ENCODE measurements around the gene ANKRD27. TPM values are rescaled to one million over a fixed set of nuclear protein-coding genes. Genes with fewer than 3 reads are reported as not detected.

The ANKRD27 gene
- total RNA-seq, 8 experiments from 2014 or later = 13.1 to 25.0 (median 15.0) TPM

DNA sequence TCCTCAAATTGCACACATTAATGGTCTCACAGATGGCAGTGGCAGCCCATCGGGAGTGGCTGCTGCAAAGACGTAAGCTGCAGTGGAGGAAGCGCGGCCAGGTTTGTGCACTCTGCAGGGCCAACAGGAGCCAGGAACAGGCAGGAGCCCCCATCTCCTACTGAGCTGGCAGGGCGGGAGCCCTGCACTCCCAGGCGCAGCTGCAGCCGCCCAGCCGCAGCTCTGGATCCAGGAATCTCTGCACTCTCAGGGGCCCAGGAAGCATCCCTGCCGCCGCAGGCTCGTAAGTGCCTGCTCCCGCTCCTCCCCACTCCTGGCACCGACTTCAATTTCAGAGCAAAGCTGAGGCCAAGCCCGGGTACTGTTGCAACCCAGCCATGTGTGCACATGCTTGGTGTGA lies 37.5 kb downstream of the ANKRD27 start:
- WGBS, 10 experiments = 80 to 100% (median 83%) methylated on average over 1 to 7 of the region's 14 CpGs; no CpG with 5 or more reads in 5 of the 10 experiments
- no peak for ATAC-seq (replicated peaks in 6 of 8)
- Histone ChIP-seq H3K4me1 (replicated peaks in 1 of 2) (no peaks in the 10 kb centered on the region), H3K4me3 (no peak overlapping the region), H3K27ac (no peak overlapping the region)
- in situ Hi-C loops (cut with MboI; ENCODE audit: low pct_unique_long_range_greater_than_20kb in 2 of 9, low sequenced_read_pairs in 9 of 9, unreplicated experiment in 9 of 9) = no loop called here

- in situ Hi-C loops (cut with MboI; ENCODE audit: low pct_unique_long_range_greater_than_20kb in 2 of 9, low sequenced_read_pairs in 9 of 9, unreplicated experiment in 9 of 9) = no loop called here
- 93 to 100% (median 100%) methylated on average over 1 to 5 of the region's 15 CpGs; no CpG with 5 or more reads in 4 of the 10 experiments for WGBS, 10 experiments
- ATAC-seq (replicated peaks in 6 of 8) = no peak
- no peak overlapping the region for H3K4me3 ChIP-seq
- no peaks in the 10 kb centered on the region for H3K4me1 ChIP-seq (replicated peaks in 1 of 2)
- H3K27ac ChIP-seq = no peak overlapping the region
These were observed 43.6 kb downstream of the ANKRD27 start for GRCh38 chr19:32631381-32631780.

- no peak for ATAC-seq (replicated peaks in 6 of 8)
- in situ Hi-C loops (cut with MboI; ENCODE audit: low pct_unique_long_range_greater_than_20kb in 2 of 9, low sequenced_read_pairs in 9 of 9, unreplicated experiment in 9 of 9) = no loop called here
- Histone ChIP-seq H3K27ac (no peak overlapping the region), H3K4me1 (replicated peaks in 1 of 2) (no peaks in the 10 kb centered on the region), H3K4me3 (no peak overlapping the region)
- 50 to 100% (median 88%) methylated on average over 1 to 6 of the region's 14 CpGs; no CpG with 5 or more reads in 6 of the 10 experiments for WGBS, 10 experiments
These were observed 44.6 kb downstream of the ANKRD27 start for GRCh38 chr19:32630338-32630737.

- no peak overlapping the region for H3K4me3 ChIP-seq
- WGBS, 10 experiments = 90 to 100% (median 98%) methylated on average over 1 to 6 of the region's 15 CpGs; no CpG with 5 or more reads in 4 of the 10 experiments
- in situ Hi-C loops (cut with MboI; ENCODE audit: low pct_unique_long_range_greater_than_20kb in 2 of 9, low sequenced_read_pairs in 9 of 9, unreplicated experiment in 9 of 9) = no loop called here
- H3K27ac ChIP-seq = no peak overlapping the region
- ATAC-seq (replicated peaks in 6 of 8) = no peak
- H3K4me1 ChIP-seq (replicated peaks in 1 of 2) = no peaks in the 10 kb centered on the region
These were observed 47.2 kb downstream of the ANKRD27 start for GRCh38 chr19:32627714-32628270.

DNA sequence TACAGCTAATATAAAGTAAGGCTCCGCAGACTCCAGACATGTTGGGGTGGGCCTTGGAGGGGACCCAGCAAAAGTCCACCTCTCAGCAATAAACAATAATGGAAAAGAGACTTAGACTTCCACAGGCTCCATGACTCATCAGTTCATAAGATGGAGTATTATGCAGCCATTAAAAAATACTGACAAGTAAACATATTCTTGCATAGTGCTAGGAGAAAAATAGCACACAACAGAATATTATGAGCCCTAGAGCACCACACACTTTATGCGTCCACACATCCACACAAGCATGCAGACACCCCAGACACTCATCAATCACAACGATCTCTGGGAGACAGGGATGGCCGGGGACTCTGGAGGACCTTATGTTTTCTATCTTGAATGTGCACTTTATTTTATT lies 48.0 kb downstream of the ANKRD27 start:
- Histone ChIP-seq H3K4me1 (replicated peaks in 1 of 2) (no peaks in the 10 kb centered on the region), H3K4me3 (no peak overlapping the region), H3K27ac (no peak overlapping the region)
- in situ Hi-C loops (cut with MboI; ENCODE audit: low pct_unique_long_range_greater_than_20kb in 2 of 9, low sequenced_read_pairs in 9 of 9, unreplicated experiment in 9 of 9) = no loop called here
- no peak for ATAC-seq (replicated peaks in 6 of 8)
- WGBS, 10 experiments = 88 to 100% (median 100%) methylated on average over 1 to 3 of the region's 4 CpGs; no CpG with 5 or more reads in 1 of the 10 experiments

DNA sequence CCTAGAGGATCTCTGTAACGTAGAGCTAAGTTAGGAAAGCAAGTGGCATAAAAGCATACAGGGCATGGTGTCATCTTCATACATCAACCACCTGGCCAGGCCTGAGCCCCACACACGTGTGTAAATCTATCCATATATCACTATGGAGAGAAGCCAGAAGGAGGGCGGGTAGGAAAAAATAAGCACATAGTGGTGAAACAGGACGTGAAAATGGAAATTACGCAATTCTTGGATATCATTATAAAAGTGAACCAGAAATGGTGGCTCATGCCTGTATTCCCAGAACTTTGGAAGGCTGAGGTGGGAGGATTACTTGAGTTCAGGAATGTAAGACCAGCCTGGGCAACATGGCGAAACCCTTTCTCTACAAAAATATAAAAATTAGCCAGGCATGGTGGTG lies 50.6 kb downstream of the ANKRD27 start:
- Histone ChIP-seq H3K4me3 (no peak overlapping the region), H3K4me1 (replicated peaks in 1 of 2) (no peaks in the 10 kb centered on the region), H3K27ac (no peak overlapping the region)
- no peak for ATAC-seq (replicated peaks in 6 of 8)
- WGBS, 10 experiments = 76 to 100% (median 96%) methylated on average over 1 to 5 of the region's 6 CpGs; no CpG with 5 or more reads in 2 of the 10 experiments
- in situ Hi-C loops (cut with MboI; ENCODE audit: low pct_unique_long_range_greater_than_20kb in 2 of 9, low sequenced_read_pairs in 9 of 9, unreplicated experiment in 9 of 9) = no loop called here

DNA sequence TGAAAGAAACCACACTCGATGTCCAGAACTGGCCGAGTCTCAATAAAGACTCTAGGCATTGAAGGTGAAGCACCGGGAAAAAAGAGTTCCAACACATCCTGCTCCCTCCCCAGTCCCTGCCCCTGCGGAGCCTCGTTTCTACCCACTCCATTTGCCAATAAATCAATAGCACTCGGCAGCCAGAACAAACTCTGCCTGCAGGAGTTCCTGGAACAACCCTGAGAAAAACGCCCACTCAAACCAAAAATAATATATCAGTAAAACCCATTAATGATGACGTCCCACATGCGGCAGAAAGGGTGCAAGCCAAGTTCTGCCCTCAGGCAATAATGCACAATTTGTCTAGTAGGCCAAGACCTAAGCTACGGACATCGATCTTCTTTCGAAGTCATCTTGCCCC lies 53.0 kb downstream of the ANKRD27 start:
- Histone ChIP-seq H3K4me1 (replicated peaks in 1 of 2) (no peaks in the 10 kb centered on the region), H3K27ac (no peak overlapping the region), H3K4me3 (no peak overlapping the region)
- no peak for ATAC-seq (replicated peaks in 6 of 8)
- 47 to 95% (median 75%) methylated on average over 3 to 10 of the region's 12 CpGs; no CpG with 5 or more reads in 2 of the 10 experiments for WGBS, 10 experiments
- in situ Hi-C loops (cut with MboI; ENCODE audit: low pct_unique_long_range_greater_than_20kb in 2 of 9, low sequenced_read_pairs in 9 of 9, unreplicated experiment in 9 of 9) = no loop called here

- ATAC-seq (replicated peaks in 6 of 8) = no peak
- no peak overlapping the region for H3K4me3 ChIP-seq
- H3K27ac ChIP-seq = no peak overlapping the region
- in situ Hi-C loops (cut with MboI; ENCODE audit: low pct_unique_long_range_greater_than_20kb in 2 of 9, low sequenced_read_pairs in 9 of 9, unreplicated experiment in 9 of 9) = no loop called here
- no peaks in the 10 kb centered on the region for H3K4me1 ChIP-seq (replicated peaks in 1 of 2)
- 84 to 100% (median 95%) methylated on average over 2 to 12 of the region's 23 CpGs; no CpG with 5 or more reads in 6 of the 10 experiments for WGBS, 10 experiments
These were observed 55.8 kb downstream of the ANKRD27 start for GRCh38 chr19:32619051-32619685.

- no peak for ATAC-seq (replicated peaks in 6 of 8)
- WGBS, 10 experiments = 84 to 100% (median 98%) methylated on average over 1 to 11 of the region's 11 CpGs; no CpG with 5 or more reads in 2 of the 10 experiments
- H3K27ac ChIP-seq = no peak overlapping the region
- in situ Hi-C loops (cut with MboI; ENCODE audit: low pct_unique_long_range_greater_than_20kb in 2 of 9, low sequenced_read_pairs in 9 of 9, unreplicated experiment in 9 of 9) = no loop called here
- H3K4me1 ChIP-seq (replicated peaks in 1 of 2) = no peaks in the 10 kb centered on the region
- H3K4me3 ChIP-seq = no peak overlapping the region
These were observed 59.4 kb downstream of the ANKRD27 start for GRCh38 chr19:32615569-32615968.

- Histone ChIP-seq H3K27ac (no peak overlapping the region), H3K4me1 (replicated peaks in 1 of 2) (no peaks in the 10 kb centered on the region), H3K4me3 (no peak overlapping the region)
- WGBS, 10 experiments = 80 to 100% (median 90%) methylated on average over 1 to 4 of the region's 7 CpGs; no CpG with 5 or more reads in 5 of the 10 experiments
- no peak for ATAC-seq (replicated peaks in 6 of 8)
- in situ Hi-C loops (cut with MboI; ENCODE audit: low pct_unique_long_range_greater_than_20kb in 2 of 9, low sequenced_read_pairs in 9 of 9, unreplicated experiment in 9 of 9) = no loop called here
These were observed 60.1 kb downstream of the ANKRD27 start for GRCh38 chr19:32614916-32615315.

GRCh38 chr19:32613008-32613407 lies 62.0 kb downstream of the ANKRD27 start:
- peak in 1 of 8 experiments; percentile 19 for ATAC-seq (replicated peaks in 6 of 8)
- Histone ChIP-seq H3K4me3 (no peak overlapping the region), H3K27ac (no peak overlapping the region), H3K4me1 (replicated peaks in 1 of 2) (no peaks in the 10 kb centered on the region)
- WGBS, 10 experiments = 51 to 100% (median 81%) methylated on average over 3 to 4 of the region's 4 CpGs; no CpG with 5 or more reads in 1 of the 10 experiments
- in situ Hi-C loops (cut with MboI; ENCODE audit: low pct_unique_long_range_greater_than_20kb in 2 of 9, low sequenced_read_pairs in 9 of 9, unreplicated experiment in 9 of 9) = no loop called here

DNA sequence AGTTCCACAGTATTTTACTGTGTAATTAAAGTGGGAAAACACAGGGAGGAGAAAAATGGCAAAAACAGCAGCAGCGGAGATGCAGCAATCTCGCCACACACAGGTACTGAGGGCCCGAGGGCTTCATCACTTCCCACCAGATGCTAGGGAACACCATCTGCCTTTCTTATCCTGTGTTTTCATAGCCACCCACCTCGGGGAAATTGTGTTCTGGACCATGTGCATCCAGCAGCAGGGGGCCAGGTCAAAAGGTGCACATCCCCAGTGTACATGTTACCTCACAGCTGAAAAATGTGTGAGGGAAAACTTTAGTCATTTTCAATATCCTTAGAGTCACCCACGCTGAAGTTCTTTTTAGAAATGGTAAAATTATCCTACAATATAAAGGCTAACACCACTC lies 63.8 kb downstream of the ANKRD27 start:
- no peak overlapping the region for H3K27ac ChIP-seq
- no peak overlapping the region for H3K4me3 ChIP-seq
- H3K4me1 ChIP-seq (replicated peaks in 1 of 2) = no peaks in the 10 kb centered on the region
- no peak for ATAC-seq (replicated peaks in 6 of 8)
- 77 to 95% (median 90%) methylated on average over 2 to 5 of the region's 5 CpGs; no CpG with 5 or more reads in 4 of the 10 experiments for WGBS, 10 experiments
- in situ Hi-C loops (cut with MboI; ENCODE audit: low pct_unique_long_range_greater_than_20kb in 2 of 9, low sequenced_read_pairs in 9 of 9, unreplicated experiment in 9 of 9) = no loop called here

DNA sequence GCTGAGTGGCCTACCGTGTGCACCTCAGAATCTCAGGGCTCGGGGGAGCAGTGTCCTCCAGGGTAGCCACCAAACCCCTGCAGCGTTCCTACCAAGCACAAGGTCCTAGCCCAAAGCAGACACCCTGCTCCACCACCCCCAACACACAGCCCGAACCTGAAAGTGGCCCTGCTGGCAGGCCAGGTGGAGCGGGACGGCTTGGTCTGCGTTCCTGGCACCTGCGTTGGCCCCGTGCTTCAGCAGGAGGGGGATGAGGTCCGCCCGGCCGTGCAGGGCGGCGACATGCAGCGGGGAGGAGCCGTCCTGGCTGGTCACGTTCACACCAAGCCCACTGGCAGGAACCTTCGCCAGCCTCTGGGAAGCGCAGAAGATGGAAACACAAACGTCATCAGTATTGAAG lies 67.5 kb downstream of the ANKRD27 start:
- Histone ChIP-seq H3K27ac (no peak overlapping the region), H3K4me3 (no peak overlapping the region), H3K4me1 (replicated peaks in 1 of 2) (no peaks in the 10 kb centered on the region)
- in situ Hi-C loops (cut with MboI; ENCODE audit: low pct_unique_long_range_greater_than_20kb in 2 of 9, low sequenced_read_pairs in 9 of 9, unreplicated experiment in 9 of 9) = no loop called here
- no peak for ATAC-seq (replicated peaks in 6 of 8)
- 92 to 100% (median 97%) methylated on average over 1 to 6 of the region's 20 CpGs; no CpG with 5 or more reads in 4 of the 10 experiments for WGBS, 10 experiments

GRCh38 chr19:32606289-32606688 lies 68.7 kb downstream of the ANKRD27 start:
- Histone ChIP-seq H3K4me3 (no peak overlapping the region), H3K4me1 (replicated peaks in 1 of 2) (no peaks in the 10 kb centered on the region), H3K27ac (no peak overlapping the region)
- in situ Hi-C loops (cut with MboI; ENCODE audit: low pct_unique_long_range_greater_than_20kb in 2 of 9, low sequenced_read_pairs in 9 of 9, unreplicated experiment in 9 of 9) = no loop called here
- ATAC-seq (replicated peaks in 6 of 8) = no peak
- WGBS, 10 experiments = 78 to 100% (median 93%) methylated on average over 2 to 8 of the region's 15 CpGs; no CpG with 5 or more reads in 1 of the 10 experiments

Measured in motor neuron (in vitro differentiated cells).